Smooth muscle cell of the brain vasculature (primary cell): ENCODE measurements around the gene TULP4.
"Not testable (repeated sequence)": the region's sequence is repeated elsewhere in the genome, so short reads cannot be mapped to it uniquely, and the experiment has no call there.

Experiments
- DNase-seq: peaks from one replicate; pipeline ENCODE4 v3.0.0-alpha.2; 2012; ENCODE audit warnings: low read depth, low spot score

The TULP4 gene

GRCh38 chr6:158522616-158523015 lies 210.4 kb downstream of the TULP4 start:
- DNase-seq: no peak

- DNase-seq: no peak
These were observed 212.0 kb downstream of the TULP4 start for GRCh38 chr6:158524311-158524710.

GRCh38 chr6:158527858-158528257 lies 215.6 kb downstream of the TULP4 start:
- DNase-seq: not testable (repeated sequence)

GRCh38 chr6:158528826-158529225 lies 216.6 kb downstream of the TULP4 start:
- DNase-seq: no peak

DNA sequence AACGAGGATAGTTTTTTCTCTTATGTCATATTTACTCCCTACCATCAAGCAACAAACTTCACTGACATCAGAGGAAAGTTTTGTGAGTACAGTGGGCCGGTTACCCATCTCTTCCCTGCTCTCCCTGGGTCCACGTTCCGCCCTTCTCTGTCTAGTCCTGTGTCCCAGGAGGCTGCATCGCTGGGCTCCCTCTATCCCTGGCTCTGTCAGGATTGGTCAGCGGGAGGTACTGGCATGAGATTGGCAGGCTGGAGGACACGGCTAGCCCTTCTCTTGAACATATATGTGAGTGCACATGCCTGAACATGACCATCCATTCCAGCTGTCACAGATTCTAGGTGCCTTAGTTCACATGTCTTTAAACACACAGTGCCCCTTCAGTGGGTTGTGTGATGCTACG lies 217.4 kb downstream of the TULP4 start:
- DNase-seq: no peak

DNA sequence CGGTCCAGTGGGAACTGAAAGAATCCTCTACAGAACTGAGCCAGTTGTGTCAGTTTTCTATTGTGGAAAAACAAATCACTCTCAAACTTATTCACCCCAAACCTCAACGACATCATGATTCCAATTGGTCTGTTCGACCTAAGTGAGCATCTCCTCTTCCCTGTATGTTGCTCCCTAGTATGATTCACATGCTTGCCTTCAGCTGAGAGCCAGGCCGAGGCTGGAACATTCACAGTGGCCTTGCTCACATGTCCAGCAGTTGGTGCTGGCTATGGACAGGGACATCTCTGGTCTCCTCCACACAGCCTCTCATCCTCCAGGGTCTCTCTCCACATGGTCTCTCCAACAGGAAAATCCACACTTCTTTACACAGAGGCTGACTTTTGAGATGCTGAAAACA lies 219.3 kb downstream of the TULP4 start:
- no peak for DNase-seq

- no peak for DNase-seq
These were observed 219.7 kb downstream of the TULP4 start for GRCh38 chr6:158531970-158532369.

DNA sequence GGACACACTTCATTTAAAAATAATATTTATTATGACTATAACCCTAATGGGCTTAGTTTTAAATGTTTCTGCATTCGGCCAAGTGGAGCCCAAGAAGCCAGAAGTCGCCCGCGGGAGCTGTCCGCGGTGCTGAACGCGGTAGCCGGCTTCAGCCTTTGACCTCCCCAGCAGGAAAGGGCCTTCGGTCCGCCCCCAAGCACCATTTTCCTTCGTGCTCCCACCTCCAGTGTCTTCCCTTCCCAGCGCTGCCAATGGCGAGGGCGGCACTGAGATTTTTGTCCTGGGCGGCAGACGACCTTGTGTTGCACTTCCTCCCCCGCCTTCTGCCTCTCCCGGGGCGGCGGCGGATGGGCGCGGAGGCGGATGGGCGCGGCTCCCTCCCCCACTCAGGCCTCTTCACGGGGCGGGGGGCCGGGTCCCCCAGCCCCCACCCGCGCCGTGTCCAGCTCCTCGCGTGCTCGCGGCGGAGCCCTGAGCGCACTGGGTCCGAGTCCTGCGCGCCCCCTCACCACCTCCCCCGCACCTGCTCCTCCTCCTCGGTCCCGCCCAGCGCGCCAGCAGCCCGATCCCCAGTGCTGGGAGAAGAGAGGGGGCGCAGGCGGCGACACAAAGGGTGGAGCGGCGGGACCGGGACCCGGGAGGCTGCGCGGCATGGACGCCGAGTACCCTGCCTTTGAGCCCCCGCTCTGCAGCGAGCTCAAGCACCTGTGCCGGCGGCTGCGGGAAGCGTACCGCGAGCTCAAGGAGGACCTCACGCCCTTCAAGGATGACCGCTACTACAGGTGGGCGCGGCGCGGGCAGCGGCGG lies 224.0 kb downstream of the TULP4 start:
- peak; percentile 60 for DNase-seq

GRCh38 chr6:158536891-158537798 lies 224.9 kb downstream of the TULP4 start:
- no peak for DNase-seq

- no peak for DNase-seq
These were observed 226.5 kb downstream of the TULP4 start for GRCh38 chr6:158538741-158539140.

GRCh38 chr6:158539413-158539812 lies 227.1 kb downstream of the TULP4 start:
- no peak for DNase-seq

GRCh38 chr6:158539881-158540280 lies 227.6 kb downstream of the TULP4 start:
- no peak for DNase-seq

- DNase-seq: no peak
These were observed 231.4 kb downstream of the TULP4 start for GRCh38 chr6:158543606-158544185.

DNA sequence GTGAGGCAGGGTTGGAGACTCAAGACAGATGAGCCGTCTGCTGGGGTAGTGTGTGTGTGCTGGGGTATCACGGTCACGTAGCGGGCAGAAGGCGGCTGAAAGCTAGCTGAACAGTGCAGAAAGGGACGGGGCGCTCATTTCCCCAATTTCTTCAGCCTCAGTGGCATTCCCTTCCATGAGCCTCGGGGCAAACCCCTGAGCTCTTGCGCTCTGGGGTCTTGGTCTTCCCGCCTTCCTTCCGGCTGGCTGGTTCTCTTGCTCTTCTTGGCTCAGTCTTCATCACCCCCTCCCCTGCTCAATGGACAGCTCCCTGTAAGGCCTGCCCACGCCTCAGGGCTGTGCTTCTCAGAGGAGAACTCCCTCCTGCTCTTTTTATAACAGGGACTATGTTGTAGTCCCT lies 232.2 kb downstream of the TULP4 start:
- no peak for DNase-seq

DNA sequence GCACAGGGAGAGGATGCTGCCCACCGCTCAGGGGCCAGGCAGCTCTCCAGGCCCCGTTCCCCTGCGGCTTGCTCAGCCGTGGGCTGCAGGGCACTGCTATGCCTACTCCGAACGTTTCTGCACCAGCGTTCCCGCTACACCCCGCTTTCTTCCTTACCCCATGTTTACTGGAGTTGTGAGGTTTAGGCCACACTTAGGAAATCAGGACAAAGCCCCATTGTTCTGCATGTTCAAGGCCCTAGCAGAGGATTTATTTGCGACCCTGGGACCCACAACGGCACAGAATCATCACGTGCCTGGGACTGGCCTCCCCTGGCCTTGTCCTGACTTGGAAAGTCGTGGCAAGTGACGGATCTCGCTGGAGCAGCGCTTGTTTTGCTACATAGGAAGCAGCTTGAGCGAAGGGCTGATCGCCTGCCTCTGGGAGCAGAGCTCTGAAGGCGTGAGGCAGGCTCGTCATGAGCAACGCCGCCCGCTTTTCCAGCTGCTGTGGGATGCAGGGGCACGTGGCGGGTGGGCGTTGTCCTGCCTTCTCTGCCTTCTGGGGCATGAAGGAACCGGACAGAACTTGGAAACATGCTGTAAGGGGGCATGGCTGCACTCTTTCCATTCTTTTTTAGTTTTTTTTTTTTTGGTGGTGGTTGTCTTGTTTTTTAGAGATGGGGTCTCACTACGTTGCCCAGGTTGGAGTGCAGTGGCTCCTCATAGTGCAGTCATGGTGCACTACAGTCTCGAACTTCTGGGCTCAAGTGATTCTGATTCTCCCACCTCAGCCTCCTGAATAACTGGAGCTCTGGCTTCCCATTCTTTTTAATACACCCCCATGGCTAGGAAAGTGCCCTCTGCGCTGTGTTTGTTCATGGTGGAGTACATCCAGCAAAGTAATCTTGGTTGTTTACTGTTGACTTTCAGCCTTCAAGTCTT lies 233.0 kb downstream of the TULP4 start:
- no peak for DNase-seq

GRCh38 chr6:158548418-158549161 lies 236.3 kb downstream of the TULP4 start:
- no peak for DNase-seq

GRCh38 chr6:158552055-158552795 lies 240.0 kb downstream of the TULP4 start:
- DNase-seq: no peak

- no peak for DNase-seq
These were observed 240.5 kb downstream of the TULP4 start for GRCh38 chr6:158552796-158553138.

DNA sequence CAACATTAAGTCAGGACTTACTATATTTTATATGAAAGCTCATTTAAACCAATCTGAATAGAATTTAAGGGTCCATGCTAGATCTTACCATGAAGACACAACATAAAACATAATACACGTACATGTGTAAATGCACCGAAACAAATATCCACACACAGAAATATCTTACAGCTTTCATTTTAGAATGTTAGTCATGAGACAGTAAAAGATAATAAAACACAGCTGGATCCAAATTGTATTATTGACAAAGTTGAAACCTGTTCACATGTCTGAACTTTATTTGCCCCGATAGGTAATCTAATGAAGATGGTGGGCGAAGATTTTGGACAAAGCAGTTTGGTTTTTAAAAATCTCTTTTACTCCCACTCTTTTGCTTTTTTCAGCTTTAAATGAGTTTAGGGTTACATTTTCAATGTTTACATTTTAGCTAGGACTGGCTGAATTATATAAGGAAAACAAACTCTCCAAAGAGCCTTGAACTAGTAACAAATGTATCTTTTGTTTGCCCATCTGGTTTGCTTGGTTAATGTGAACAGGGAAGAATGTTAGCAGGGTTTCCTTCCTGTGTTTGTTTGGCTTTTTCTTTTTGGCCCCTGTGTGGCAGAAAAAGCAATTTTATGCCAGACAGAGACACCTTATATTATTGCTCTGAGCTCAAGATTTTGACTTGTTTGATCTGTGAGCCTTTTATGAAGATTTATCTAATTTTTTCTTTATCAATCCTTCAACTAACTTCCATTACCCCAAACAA lies 242.5 kb downstream of the TULP4 start:
- peak; percentile 23 for DNase-seq
